Measurements from ENCODE around the gene ZNF385B.

The ZNF385B gene

DNA sequence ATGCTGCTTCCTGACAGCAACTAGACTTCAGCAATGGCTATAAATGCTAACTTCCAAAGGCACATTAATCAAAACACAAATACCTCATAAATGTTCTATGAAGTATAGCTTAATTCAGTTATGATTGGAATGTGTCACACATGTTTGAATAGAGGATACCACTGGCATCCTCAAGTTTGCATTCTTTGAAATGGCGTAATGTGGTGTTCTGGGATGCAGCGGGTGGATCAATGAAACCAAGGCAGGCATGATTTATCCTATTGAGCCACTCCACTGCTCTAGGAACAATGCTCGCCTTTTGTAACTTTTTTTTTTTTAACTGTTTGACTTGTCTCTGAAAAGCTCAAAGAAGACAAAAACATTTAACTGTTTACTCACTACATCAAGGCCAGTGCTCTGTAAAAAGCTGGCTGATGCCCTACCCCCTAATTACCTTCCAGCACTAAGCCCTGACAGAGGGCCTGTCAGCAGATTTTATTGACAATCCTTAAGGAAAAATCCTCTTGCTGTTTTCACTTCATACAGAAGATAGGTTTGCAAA, 318.0 kb downstream of the ZNF385B start:
- DNase-seq = no peak

DNA sequence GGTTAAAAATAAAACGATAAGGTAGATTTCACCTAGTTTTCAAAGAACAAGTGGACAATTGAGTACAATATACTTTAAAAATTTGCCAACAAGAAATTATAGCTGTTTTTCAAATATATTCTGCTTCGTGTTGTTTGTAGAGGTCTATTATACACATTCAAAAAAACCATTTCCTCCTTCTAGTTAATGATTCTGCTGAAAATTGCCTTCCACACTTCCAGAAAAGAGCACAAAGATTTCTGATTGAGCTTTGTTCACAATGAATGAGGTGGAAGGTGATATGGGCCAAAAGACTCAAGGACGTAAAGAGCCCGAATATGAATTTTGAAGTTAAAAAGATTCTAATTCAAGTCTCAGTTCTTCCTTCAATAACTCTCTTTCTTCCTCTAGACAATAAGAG, 319.8 kb downstream of the ZNF385B start:
- no peak for DNase-seq

DNA sequence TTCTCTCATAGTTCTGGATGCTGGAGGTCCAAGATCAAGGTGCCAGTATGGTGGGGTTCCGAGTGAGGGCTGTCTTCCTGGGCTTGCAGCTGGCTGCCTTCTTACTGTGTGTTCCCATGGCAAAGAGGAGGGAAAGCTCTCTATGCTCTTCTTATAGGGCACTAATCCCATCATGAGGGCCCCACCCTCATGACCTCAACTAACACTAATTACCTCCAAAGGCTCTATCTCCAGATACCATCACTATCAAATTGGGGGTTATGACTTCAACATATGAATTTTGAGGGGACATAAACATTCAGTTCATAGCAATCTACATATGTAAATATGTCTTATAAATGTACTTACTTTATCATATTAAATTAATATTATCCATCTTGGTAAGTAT, 322.3 kb downstream of the ZNF385B start:
- no peak for DNase-seq

DNA sequence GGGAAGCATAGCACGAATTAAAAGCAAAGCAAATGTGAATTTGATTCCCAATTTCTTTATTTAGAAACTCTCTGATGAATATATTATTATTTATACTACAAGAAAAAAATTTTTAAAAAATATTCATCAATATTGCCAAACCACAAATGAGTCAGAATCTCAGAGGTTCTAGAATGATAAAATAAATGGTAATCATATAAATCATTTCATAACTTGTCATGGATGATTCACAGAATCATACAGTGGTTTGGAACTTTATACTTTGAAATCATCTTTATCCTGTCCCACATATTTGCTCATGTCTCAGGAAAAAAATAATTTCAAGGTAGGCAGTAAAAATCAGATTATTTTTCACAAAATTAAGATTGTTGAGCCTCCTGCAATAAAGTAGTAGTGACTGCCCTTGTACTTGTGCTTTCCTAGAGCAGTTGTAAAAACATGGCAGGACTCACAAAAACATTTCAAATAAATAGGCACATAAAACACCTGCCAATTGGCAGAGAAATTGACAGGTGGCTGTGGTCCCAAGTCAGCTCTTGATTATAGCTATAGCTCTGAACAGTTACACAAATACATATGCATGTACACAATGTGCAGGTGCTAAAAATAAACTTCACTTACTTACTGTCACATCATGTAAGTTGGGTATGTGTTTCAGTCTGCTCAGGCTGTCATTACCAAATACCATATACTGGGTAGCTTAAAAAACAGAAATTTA, 322.8 kb downstream of the ZNF385B start:
- no peak for DNase-seq

DNA sequence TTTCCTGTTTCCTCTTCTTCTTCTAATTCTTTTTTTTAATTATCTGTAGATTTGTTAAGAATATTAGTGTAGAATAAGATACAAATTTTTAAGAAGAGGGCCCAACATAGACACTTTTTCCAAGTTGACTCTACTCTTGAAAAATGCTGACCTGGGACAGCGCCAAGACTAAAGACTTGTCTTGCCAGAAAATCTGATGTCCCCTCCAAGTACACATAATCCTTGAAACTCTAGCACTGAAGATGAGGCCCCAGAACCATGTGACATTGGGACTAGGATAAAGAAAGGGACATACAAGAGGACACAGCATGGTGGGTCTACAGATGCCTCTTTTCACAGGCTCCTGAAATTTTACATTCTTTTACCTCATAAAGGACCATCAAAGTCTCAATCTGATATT, 325.2 kb downstream of the ZNF385B start:
- DNase-seq = no peak

DNA sequence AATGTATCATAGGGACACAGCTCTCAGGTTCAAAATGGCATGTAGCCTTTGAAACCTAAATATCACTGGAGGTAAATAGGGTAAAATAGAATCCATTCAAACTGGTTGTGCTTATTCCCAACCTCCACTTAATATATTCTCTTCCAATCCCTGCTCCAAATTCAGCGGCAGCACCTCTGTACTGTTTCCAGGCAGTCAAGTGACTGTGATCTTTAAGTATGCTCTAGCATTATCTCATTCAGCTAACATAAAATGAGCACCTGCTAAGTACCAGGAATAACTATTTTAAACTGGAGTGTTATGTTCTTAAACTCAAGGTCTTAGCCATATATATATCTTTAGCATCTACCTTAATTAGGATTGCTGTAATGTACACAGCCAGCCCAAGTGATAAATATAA, 327.5 kb downstream of the ZNF385B start:
- DNase-seq = no peak

DNA sequence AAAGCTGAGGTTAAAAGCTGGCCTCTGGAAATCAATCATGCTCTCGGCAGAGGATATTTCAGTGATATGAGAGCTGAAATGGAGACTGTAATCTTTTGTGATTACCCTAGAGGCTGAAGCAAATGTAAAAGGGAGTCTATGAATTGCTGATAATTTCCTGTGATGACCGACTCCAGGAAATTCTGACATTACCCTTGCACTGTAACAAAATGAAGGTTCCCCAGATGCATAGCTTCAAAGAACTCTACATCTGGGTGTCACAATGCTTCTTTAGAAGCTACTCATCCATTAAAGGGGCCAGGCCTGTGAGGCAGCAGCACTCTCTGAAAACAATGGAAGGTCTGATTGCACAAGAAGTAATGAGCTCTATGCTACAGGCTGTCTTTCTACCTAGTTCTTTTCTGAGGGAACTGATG, 328.5 kb downstream of the ZNF385B start:
- no peak for DNase-seq

DNA sequence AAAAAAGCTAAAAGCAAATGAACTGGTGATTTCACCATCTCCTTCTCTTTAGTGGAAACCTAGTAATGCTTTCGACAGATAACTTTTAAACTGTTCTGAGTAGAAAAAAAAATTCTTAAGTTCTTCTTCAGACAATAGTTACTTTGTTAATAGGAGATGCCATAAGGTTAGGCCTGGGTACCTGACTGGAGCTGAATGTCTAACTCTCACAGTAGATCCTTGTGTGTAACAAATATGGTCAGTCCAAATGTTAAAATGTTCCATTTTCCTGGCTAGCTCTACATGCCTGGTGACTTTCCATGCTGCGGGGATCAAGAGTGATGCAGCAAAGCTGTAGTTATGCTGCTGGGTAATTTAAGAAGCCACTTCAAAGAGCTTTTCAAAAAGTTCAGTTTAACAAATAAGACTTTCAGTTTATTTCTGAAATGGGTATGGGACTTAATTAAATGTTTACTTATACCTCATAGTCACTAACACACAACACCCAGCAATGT, 332.8 kb downstream of the ZNF385B start:
- no peak for DNase-seq

DNA sequence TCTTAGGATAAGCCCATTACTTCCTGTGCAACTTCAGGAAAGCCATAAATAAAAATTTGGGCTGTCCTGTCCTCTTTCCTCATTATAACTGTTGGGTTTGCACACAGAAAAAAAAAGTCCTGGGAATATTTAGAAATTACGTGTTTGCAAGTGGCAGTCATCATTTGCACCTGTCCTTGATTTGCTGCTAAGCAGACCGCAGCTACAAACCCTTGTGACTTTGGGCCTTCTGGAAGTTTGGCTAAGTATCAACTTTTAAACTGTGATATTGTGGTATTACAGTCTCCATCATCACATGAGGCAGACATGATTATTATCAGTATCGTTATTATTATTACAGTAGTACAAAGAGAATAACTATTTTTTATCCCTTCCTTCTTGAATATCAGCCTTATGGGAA, 336.1 kb downstream of the ZNF385B start:
- DNase-seq = no peak

DNA sequence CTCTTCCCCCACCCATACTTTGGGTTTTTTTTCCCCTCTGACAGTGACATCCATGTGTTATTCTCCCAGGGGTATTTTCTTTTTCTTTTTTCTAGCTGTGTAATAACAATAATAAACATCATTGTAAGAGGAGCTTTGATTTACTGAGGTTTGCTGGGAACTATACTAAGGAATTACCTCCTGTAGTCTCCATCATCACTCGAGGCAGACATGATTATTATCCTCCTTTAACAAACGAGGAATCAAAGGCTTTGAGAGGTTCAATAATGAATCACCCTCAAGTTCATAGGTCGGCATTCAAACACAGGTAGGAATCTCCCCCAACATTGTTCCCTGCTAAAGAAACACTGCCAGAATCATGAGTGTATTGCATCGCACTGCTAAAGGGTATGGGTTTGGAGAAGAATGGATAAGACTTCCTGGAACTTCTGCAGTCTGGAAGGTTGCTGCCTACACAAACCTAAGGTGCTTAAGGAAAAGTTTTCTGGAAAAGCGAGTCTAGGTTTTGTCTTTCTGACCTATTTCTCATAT, 336.5 kb downstream of the ZNF385B start:
- DNase-seq = no peak

DNA sequence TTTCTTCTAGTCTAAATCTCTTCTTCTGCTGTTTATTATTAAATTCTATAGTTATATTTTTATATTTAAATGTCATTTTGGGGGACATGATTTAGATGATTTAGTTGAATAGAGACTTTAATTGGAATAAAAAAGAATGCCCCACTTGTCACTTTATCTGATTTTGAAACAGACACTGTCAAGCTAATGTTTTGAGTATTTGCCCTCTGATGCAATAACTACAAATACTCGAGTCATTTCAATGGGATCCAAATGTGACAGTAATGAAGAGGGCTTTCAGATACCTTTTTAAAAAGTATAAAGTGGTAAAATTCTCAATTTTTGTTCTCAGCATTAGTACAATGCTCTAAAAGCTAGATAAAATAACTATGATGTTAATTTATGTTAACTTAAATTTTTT, 339.5 kb downstream of the ZNF385B start:
- no peak for DNase-seq

DNA sequence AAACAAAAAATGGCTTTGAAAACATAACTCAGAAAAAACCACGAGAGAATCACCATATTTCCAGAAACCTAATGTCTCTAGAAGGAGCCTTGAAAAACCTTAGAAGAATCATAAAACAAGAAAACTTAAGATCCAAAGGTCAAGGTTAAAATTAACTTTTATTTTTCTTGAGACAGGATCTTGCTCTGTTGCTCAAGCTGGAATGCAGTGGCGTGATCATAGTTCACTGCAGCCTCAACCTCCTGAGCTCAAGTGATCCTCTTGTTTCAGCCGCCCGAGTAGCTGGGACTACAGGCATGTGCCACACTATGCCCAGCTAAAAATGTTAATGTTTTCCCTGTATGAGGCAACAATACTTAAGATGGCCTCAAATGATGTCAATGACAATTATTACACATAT, 342.6 kb downstream of the ZNF385B start:
- DNase-seq = no peak

DNA sequence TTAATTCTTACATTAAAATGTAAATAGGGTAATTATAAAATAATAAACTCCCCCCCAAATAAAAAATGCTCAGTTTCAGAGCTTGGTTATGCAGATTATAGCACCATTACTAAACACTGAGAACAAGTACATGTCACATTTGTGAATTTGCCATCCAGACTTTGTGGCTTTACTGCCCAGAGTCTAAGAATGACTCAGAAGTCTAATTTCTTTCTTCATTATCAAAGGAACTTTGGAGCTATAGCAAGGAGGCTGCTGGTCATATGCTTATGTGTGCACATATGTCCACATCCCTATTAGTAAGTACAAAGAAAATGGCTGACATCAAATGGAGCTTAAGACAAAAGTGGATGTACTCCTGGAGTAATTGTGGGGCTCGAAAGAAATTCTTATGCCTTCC, 348.2 kb downstream of the ZNF385B start:
- no peak for DNase-seq

DNA sequence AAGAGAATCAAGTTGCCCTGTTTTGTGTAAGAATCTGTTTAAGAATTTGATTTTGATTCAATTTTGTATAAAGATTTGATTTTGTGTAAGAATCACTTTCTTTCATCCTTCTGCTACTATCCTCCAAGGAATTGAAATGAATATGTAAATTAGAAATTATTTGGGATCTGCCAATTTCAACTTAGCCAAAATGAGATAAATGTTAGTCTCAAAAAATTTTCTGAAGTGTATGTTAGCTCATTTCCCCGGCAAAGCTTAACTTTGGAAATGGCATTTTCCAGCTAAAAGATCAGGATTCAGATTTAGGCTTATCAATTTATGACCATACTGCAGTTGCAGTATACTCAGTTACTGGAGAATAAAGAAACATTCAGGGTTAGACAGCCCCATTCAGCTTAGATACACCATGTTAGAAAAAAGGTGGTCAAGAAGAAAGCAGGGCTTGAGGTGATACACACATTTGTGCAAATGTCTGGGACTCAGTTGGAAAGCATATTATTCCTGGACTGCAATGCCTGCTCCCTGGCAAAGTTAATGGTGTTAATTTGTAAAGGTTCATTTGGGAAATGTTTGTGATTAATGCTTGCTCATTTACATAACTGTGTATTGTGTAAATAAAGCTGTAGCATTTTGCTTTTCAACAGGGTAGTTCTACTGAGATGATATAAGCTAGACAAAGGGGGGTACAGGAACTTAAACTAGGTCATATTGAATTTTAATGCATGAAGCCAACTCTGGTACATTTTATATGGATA, 349.0 kb downstream of the ZNF385B start:
- no peak for DNase-seq

DNA sequence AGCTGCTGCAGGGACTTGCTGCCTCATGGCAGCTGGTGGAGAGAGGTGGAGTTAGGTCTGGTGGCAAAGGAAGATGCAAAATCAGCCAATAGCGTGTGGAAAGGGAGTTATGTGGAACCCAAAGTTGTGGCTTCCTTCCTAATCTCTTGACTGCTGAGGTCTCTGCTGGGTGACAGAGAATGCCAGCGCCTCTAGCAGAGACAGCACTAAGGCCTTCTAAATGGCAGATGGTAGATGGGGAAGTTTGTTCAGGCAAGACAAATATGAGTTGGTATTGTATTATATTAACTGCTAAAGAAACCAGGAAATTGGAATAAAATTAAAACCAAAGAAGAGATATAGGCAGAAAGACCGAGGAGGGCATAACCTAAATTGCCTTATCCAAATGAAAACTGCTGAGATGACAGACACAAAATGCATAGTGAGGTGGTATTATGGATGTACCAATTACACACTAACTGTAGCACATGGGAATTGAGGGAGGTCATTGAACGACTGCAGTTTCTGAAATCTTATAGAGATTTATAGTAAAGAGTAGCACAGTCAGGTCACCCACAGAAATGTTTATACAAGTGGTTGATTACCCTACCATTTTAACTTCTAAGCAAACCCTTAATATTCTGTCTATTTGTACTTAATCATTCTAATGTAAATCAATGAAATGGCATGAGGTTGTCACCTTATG, 350.2 kb downstream of the ZNF385B start:
- no peak for DNase-seq

DNA sequence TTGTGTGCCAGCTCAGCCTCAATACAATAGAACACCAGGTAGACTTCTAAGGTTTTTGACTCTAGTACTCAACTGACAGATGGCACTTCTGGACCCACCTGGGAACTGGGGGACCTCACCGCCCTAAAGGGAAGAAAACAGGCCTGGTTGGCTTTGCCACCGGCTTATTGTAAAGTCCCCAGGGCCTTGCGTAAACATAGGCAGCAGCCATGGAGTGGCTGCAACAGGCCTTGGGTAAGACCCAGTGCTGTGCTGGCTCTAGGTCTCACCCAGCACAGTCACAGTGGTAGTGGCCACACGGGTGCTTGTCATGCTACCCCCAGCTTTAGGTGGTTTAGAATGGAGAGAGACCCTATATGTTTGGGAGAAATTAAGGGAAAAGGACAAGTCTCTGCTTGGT, 366.1 kb downstream of the ZNF385B start:
- DNase-seq = no peak

DNA sequence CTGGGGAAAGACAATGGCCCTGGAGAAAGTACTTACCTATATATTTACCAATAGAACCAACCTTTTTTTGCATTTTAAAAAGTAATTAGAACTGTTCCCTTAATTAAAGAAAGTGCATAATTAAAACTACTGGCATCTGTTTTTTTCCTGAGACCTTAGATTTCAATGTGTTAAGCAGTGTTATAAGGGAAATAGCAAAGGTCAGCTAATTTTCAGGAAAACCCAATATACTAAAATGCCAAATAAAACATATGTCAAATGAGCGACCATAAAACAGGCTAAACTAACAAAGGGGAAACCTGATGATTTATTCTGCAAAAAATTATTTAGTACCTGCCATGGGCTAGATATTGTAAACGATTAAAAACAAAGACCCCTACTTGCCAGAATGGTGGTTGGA, 372.8 kb downstream of the ZNF385B start:
- DNase-seq = no peak

DNA sequence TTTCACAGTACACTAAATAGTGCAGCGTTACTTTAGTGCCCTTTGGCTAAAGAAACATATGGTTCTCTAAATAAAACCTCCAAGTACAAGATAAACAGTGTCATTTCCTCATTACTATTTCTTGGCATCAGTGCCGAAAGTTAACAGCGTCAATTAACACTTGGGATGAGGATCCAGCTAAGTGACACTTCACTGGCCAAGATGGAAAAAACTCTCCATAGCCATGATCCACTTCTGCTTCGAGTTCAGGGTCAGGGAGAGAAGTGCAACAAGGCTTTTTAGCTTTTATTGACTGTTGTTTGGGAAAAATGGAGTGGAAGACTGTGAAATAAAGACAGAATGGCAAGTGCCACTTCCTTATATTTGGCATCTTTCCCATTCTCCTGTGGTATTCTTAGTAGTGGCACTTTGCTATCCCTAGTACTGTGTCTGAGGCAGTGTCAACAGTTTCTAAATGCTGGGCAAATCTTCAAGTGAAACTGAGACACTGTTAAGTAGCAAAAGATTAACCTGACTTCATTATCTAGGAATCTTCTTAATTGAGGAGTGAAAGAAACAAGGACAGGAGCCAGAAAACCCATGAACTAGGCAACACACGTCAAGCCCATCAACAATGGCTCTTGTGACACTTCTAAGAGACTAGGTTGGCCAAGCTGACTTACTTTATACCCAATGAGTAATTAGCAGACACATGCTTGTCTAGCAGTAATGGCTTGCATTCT, 374.2 kb downstream of the ZNF385B start:
- DNase-seq = no peak

DNA sequence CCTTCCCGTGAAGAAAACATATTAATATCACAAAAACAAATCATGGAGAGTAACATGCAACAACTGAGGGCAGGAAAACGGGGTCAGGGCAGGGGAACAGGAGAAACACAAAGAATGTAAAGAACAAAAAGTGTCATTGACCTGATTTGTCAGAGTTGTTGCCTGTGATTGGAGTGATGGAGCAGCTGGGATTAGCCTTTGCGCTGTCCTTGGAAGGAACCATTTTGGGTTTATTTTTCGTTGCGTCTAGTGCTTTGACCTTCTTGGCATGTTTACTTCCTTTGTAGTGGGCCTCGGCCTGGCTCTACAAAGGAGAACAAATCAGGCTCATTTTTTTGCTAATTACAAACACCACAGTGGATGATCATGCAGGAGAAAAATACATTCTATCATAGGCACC, 378.3 kb downstream of the ZNF385B start:
- no peak for DNase-seq

DNA sequence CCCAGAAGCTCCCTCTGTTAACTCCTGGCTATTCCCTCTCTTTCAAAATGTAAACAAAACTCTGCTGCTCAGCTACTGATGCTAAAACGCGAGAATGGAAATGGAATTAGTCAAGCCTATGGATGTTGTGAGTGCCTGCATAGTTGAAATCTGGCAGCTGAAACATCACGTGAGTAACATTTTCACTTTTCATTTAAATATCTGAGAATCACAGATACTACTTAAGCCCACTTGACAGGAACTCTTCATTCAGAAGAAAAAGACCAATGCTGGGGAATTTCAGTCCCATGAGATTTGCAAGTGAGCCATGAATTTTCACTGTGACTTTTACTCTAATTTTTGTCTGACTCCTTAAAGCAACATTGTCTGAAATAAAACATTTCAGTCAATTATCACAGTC, 381.5 kb downstream of the ZNF385B start:
- no peak for DNase-seq

DNA sequence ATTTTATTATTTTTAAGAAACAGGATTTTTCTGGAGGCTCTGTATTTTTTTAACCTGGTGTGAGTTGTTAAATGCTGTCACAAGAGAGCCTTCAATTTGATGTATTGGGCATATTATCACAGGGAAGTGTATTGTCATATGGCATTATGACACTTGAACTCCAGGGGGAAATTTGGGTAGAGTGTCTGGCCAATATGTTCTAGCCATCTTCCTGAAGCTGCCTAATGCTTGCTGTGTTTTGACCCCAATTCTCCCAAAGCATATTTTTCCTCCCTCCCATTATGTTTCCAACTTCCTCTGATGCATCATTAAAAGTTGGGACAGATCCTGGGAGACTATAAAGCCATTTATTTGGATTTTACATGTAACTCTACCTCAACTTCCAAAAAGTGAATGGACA, 382.6 kb downstream of the ZNF385B start:
- DNase-seq = no peak

DNA sequence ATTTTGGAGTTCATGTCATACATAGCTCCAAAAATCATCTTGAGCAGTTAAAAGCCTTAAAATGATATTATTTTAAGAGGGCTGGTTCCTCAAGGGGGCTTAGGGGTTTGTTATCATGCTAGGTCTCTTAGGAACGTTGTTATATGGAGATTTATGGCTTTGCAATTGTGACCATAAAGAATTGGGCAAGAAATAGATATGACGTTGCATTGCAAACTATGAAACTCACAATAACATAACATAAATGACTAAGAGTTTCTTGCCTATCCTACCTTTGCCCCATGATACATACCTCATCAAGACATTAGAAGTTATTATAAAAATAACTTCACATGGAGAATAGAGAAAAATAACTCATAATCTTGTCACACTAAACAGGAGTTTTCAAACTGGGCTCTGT, 390.4 kb downstream of the ZNF385B start:
- no peak for DNase-seq

DNA sequence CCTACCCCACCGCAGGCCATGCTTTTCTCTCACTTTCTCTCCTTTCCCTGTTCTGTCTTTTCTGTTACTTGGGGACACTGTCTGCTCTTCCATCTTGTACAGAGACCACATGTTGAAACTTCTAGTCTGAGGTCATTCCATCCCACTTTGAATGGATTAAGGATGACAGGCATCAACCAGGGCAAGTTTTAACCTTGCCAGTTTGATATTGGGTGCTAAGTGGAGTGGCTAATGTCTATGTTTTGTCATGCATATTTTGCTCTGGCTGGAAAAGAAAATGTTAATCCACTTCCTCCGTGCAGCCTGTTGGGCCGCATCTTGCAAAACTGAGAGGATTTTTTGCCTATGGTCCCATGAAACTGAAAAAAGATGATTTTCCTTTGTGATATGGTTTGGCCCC, 391.3 kb downstream of the ZNF385B start:
- DNase-seq = no peak
